Endodermal cell (in vitro differentiated cells): Measurements from ENCODE around the gene FABP1. TPM values are rescaled to one million over a fixed set of nuclear protein-coding genes. Genes with fewer than 3 reads are reported as not detected.

Source experiments
- DNase-seq: peaks from one replicate; pipeline ENCODE4 v3.0.0-alpha.2; 2017
- H3K27ac ChIP-seq: 2 replicates; pipeline ENCODE4 v1.5.1; 2013; ENCODE audit warnings: mild to moderate bottlenecking, low read depth, low read length, moderate library complexity
- H3K27me3 ChIP-seq: 2 replicates; pipeline ENCODE4 v1.6.1; 2013; ENCODE audit warnings: mild to moderate bottlenecking, low read length, moderate library complexity; ENCODE audit not compliant: insufficient read depth, control insufficient read depth, poor library complexity, severe bottlenecking
- H3K36me3 ChIP-seq: 2 replicates; pipeline ENCODE4 v1.7.0; 2013; ENCODE audit warnings: mild to moderate bottlenecking, low read length, moderate library complexity; ENCODE audit not compliant: control insufficient read depth, insufficient read depth
- H3K4me1 ChIP-seq: one replicate; pipeline ENCODE4 v1.7.0; 2013; ENCODE audit warnings: low read length; ENCODE audit not compliant: control insufficient read depth, insufficient read depth
- H3K4me3 ChIP-seq: 2 replicates; pipeline ENCODE4 v1.5.1; 2013; ENCODE audit warnings: mild to moderate bottlenecking, low read length, moderate library complexity
- H3K9ac ChIP-seq: 2 replicates; pipeline ENCODE4 v1.6.1; 2013; ENCODE audit warnings: mild to moderate bottlenecking, low read length, moderate library complexity; ENCODE audit not compliant: poor library complexity, severe bottlenecking; ENCODE audit errors: extremely low read depth
- H3K9me3 ChIP-seq: 2 replicates; pipeline ENCODE4 v1.6.1; 2013; ENCODE audit warnings: mild to moderate bottlenecking, low read length, moderate library complexity; ENCODE audit not compliant: control insufficient read depth
- H3K27ac Mint-ChIP-seq: 2 replicates; pipeline ENCODE4 v1.8.0; 2020; ENCODE audit warnings: mixed read lengths
- H3K27me3 Mint-ChIP-seq: 2 replicates; pipeline ENCODE4 v1.8.0; 2021; ENCODE audit warnings: mild to moderate bottlenecking, mixed read lengths; ENCODE audit not compliant: insufficient read depth
- H3K36me3 Mint-ChIP-seq: 2 replicates; pipeline ENCODE4 v1.8.0; 2020; ENCODE audit warnings: low read depth, mixed read lengths
- H3K4me1 Mint-ChIP-seq: 2 replicates; pipeline ENCODE4 v1.8.0; 2020; ENCODE audit warnings: mixed read lengths
- H3K4me3 Mint-ChIP-seq: 2 replicates; pipeline ENCODE4 v1.8.0; 2020; ENCODE audit warnings: mild to moderate bottlenecking, moderate library complexity, mixed read lengths
- H3K9me3 Mint-ChIP-seq: 2 replicates; pipeline ENCODE4 v1.8.0; 2020; ENCODE audit warnings: mild to moderate bottlenecking, mixed read lengths
- WGBS, 2 experiments: methylation state at CpG; one replicate each; pipeline versions ENCODE4 v1.1.5 to v1.1.7; 2013; ENCODE audit warnings: missing lambda C conversion rate in 2 of 2, mixed read lengths in 1 of 2; ENCODE audit not compliant: insufficient coverage in 1 of 2, insufficient read length in 1 of 2; 5-methylcytosine and 5-hydroxymethylcytosine counted together
- total RNA-seq, 2 donors: library from RNA; stranded (reverse); fragmentation: NEBNext Ultra II Directional in 1 of 2; extraction: Animal tissue kit (Norgen Biotek cat#: 25700) in 1 of 2; gene quantifications; 2 replicates in 1 of 2; 3 replicates in 1 of 2; pipeline ENCODE4 v1.2.1, GENCODE V29; 2021
- TF ChIP-seq, protein P1 (sequence below): fragments of 200-600 bp; sonication (generic); conservative IDR thresholded peaks from 2 replicates; pipeline ENCODE4 v1.5.0; 2021; ENCODE audit warnings: antibody characterized with exemption, mild to moderate bottlenecking

Gene FABP1
- total RNA-seq, 2 donors from 2014 or later = not detected

GRCh38 chr2:88128654-88129312 is 921 bp upstream of the FABP1 start:
- 89 to 100% methylated on average over 4 to 7 of the region's 7 CpGs for WGBS, 2 experiments
- TF ChIP-seq, protein P1, sequence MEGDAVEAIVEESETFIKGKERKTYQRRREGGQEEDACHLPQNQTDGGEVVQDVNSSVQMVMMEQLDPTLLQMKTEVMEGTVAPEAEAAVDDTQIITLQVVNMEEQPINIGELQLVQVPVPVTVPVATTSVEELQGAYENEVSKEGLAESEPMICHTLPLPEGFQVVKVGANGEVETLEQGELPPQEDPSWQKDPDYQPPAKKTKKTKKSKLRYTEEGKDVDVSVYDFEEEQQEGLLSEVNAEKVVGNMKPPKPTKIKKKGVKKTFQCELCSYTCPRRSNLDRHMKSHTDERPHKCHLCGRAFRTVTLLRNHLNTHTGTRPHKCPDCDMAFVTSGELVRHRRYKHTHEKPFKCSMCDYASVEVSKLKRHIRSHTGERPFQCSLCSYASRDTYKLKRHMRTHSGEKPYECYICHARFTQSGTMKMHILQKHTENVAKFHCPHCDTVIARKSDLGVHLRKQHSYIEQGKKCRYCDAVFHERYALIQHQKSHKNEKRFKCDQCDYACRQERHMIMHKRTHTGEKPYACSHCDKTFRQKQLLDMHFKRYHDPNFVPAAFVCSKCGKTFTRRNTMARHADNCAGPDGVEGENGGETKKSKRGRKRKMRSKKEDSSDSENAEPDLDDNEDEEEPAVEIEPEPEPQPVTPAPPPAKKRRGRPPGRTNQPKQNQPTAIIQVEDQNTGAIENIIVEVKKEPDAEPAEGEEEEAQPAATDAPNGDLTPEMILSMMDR = no peak

GRCh38 chr2:88127638-88127887 is 299 bp downstream of the FABP1 start:
- H3K4me1 Mint-ChIP-seq = no peaks in the 10 kb centered on the region
- H3K4me3 Mint-ChIP-seq = no peak overlapping the region
- DNase-seq = no peak
- 95% methylated on average over 1 of the region's 1 CpG; no CpG with 5 or more reads in 1 of the 2 experiments for WGBS, 2 experiments
- no peak overlapping the region for H3K27ac Mint-ChIP-seq
- peaks cover 52% of the 10 kb centered on the region for H3K27me3 ChIP-seq
- no peaks in the 10 kb centered on the region for H3K36me3 ChIP-seq
- H3K9ac ChIP-seq = no peak overlapping the region
- no peaks in the 10 kb centered on the region for H3K9me3 Mint-ChIP-seq
- peaks cover 19% of the 10 kb centered on the region for H3K27me3 Mint-ChIP-seq
- H3K4me3 ChIP-seq = no peak overlapping the region
- H3K9me3 ChIP-seq = no peaks in the 10 kb centered on the region
- no peaks in the 10 kb centered on the region for H3K36me3 Mint-ChIP-seq
- H3K27ac ChIP-seq = no peak overlapping the region
- TF ChIP-seq, protein P1 = no peak
- no peaks in the 10 kb centered on the region for H3K4me1 ChIP-seq

More at GRCh38 chr2:88128654-88129312, 921 bp upstream of the FABP1 start:
- Mint-ChIP-seq H3K4me1 (no peaks in the 10 kb centered on the region), H3K4me3 (no peak overlapping the region), H3K27me3 (peaks cover 17% of the 10 kb centered on the region), H3K9me3 (no peaks in the 10 kb centered on the region), H3K36me3 (no peaks in the 10 kb centered on the region), H3K27ac (no peak overlapping the region)
- Histone ChIP-seq H3K4me1 (no peaks in the 10 kb centered on the region), H3K36me3 (no peaks in the 10 kb centered on the region), H3K27me3 (peaks cover 46% of the 10 kb centered on the region), H3K9ac (no peak overlapping the region), H3K9me3 (no peaks in the 10 kb centered on the region), H3K4me3 (no peak overlapping the region), H3K27ac (no peak overlapping the region)
- no peak for DNase-seq

- Histone ChIP-seq H3K9me3 (no peaks in the 10 kb centered on the region), H3K36me3 (no peaks in the 10 kb centered on the region), H3K4me1 (no peaks in the 10 kb centered on the region), H3K9ac (no peak overlapping the region), H3K27ac (no peak overlapping the region), H3K4me3 (no peak overlapping the region), H3K27me3 (peaks cover 52% of the 10 kb centered on the region)
- Mint-ChIP-seq H3K4me1 (no peaks in the 10 kb centered on the region), H3K4me3 (no peak overlapping the region), H3K27ac (no peak overlapping the region), H3K27me3 (peaks cover 24% of the 10 kb centered on the region), H3K9me3 (no peaks in the 10 kb centered on the region), H3K36me3 (no peaks in the 10 kb centered on the region)
- WGBS, 2 experiments = 85 to 100% methylated on average over 3 of the region's 3 CpGs
- TF ChIP-seq, protein P1 = no peak
- DNase-seq = no peak
Observed at GRCh38 chr2:88126772-88127637, 857 bp downstream of the FABP1 start.
